Transverse colon (tissue), 4 donors: Measurements from ENCODE around the gene ZNF281.

Source experiments
- POLR2A ChIP-seq: fragments of 450-650 bp; IDR thresholded peaks from one replicate; pipeline ENCODE4 v1.6.1; 2016; ENCODE audit warnings: antibody characterized with exemption, mild to moderate bottlenecking, moderate library complexity
- POLR2AphosphoS5 ChIP-seq, 3 donors: sonication (generic); formaldehyde crosslinking; IDR thresholded peaks; one replicate each; pipeline ENCODE4 v1.6.1; 2016; ENCODE audit warnings: antibody characterized with exemption in 3 of 3
- TF ChIP-seq, protein P1 (sequence below), 5 experiments: fragments of 200-600 bp in 3 of 5; fragments of 450-650 bp in 2 of 5; sonication (generic) in 3 of 5; IDR thresholded peaks; 1 replicate in 2 of 5; 2 replicates in 3 of 5; pipeline ENCODE4 v1.5.1; 2016 to 2017; ENCODE audit warnings: antibody characterized with exemption in 5 of 5, inconsistent platforms in 3 of 5, mild to moderate bottlenecking in 2 of 5, moderate library complexity in 1 of 5

DNA sequence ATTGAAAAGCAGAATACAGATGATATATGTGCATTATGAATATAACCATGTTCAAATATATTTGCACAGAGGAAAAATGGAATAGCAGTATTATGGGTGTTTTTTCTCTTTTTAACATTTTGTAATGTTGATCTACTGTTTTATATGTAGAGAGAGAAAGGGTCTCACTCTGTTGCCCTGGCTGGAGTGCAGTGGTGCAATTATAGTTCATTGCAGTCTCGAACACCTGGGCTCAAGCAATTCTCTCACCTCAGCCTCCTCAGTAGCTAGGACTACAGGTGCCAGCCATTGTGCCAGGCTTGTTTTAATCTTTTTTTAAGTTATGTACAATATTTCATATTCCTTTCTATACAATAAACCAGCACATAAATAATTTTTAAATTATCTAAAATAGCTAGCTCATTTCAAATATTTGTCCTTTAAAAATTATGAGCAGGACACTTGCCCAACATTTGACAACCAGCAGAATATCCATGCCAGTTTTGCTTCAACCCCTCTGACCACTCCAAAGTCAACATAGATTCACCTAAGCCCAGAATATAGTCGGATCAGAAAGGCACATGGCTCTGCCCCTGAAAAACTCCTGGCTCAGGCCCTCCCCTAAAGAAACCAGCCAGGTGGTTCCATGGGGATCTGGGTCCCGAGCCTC lies 29.8 kb downstream of the ZNF281 start:
- TF ChIP-seq, protein P1, sequence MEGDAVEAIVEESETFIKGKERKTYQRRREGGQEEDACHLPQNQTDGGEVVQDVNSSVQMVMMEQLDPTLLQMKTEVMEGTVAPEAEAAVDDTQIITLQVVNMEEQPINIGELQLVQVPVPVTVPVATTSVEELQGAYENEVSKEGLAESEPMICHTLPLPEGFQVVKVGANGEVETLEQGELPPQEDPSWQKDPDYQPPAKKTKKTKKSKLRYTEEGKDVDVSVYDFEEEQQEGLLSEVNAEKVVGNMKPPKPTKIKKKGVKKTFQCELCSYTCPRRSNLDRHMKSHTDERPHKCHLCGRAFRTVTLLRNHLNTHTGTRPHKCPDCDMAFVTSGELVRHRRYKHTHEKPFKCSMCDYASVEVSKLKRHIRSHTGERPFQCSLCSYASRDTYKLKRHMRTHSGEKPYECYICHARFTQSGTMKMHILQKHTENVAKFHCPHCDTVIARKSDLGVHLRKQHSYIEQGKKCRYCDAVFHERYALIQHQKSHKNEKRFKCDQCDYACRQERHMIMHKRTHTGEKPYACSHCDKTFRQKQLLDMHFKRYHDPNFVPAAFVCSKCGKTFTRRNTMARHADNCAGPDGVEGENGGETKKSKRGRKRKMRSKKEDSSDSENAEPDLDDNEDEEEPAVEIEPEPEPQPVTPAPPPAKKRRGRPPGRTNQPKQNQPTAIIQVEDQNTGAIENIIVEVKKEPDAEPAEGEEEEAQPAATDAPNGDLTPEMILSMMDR (IDR thresholded peaks at IDR 0.05): no peak
- TF ChIP-seq POLR2AphosphoS5 (IDR thresholded peaks at IDR 0.05): no peak
- TF ChIP-seq POLR2A: no peak
